Right lobe of liver (tissue), 6 donors: ENCODE data around the gene LBR. TPM values are rescaled to one million over a fixed set of nuclear protein-coding genes. Genes with fewer than 3 reads are reported as not detected.

Experiments
- ATAC-seq, 4 donors: fragments of 200-7000 bp; cut with Tn5 transposase; one replicate each; pipeline ENCODE4 v1.9.1; 2020; ENCODE audit warnings: mild to moderate bottlenecking in 4 of 4, moderate library complexity in 4 of 4
- DNase-seq, 3 donors: peaks; one replicate each; pipeline ENCODE4 v3.0.0-alpha.2; 2020
- H3K27ac ChIP-seq, 3 donors: fragments of 200-600 bp; one replicate each; pipeline ENCODE4 v1.8.0; 2022
- H3K27me3 ChIP-seq, 2 donors: fragments of 200-600 bp; one replicate each; pipeline ENCODE4 v1.8.0; 2022
- H3K36me3 ChIP-seq, 4 donors: fragments of 200-600 bp; sonication (generic) in 1 of 4; one replicate each; pipeline versions ENCODE4 v1.5.1 to v1.8.0; 2017 to 2022; ENCODE audit warnings: control low read depth in 1 of 4
- H3K4me1 ChIP-seq, 4 donors: fragments of 200-600 bp; sonication (generic) in 1 of 4; one replicate each; pipeline versions ENCODE4 v1.5.1 to v1.8.0; 2017 to 2022; ENCODE audit warnings: control low read depth in 1 of 4
- H3K4me3 ChIP-seq, 3 donors: fragments of 200-600 bp; one replicate each; pipeline ENCODE4 v1.8.0; 2022
- H3K9me3 ChIP-seq, 4 donors: fragments of 200-600 bp; sonication (generic) in 1 of 4; one replicate each; pipeline versions ENCODE4 v1.5.1 to v1.8.0; 2017 to 2022; ENCODE audit warnings: control low read depth in 1 of 4
- CTCF ChIP-seq, 4 donors: fragments of 200-600 bp in 3 of 4; fragments of 450-650 bp in 1 of 4; IDR thresholded peaks; one replicate each; pipeline versions ENCODE4 v1.5.1 to v1.8.0; 2016 to 2022; ENCODE audit warnings: antibody characterized with exemption in 4 of 4, mild to moderate bottlenecking in 2 of 4
- POLR2A ChIP-seq: fragments of 450-650 bp; IDR thresholded peaks from one replicate; pipeline ENCODE4 v1.6.1; 2017; ENCODE audit warnings: antibody characterized with exemption, mild to moderate bottlenecking
- WGBS: methylation state at CpG from one replicate; pipeline ENCODE4 v1.1.6; 2018; ENCODE audit warnings: low coverage, low lambda C conversion rate; ENCODE audit not compliant: insufficient coverage; ENCODE audit errors: missing lambda C conversion rate; 5-methylcytosine and 5-hydroxymethylcytosine counted together
- intact Hi-C, 2 donors: fragments of 100-400 bp; cut with DNase I; formaldehyde crosslinking; loops; one replicate each; pipeline versions ENCODE4 v1.11.2 to v1.14.1; 2022
- total RNA-seq, 6 experiments: library from RNA; depleted of rRNA in 2 of 6; stranded (reverse); fragments of >200 nt in 2 of 6; fragmentation: NEBNext Ultra II Directional in 3 of 6; extraction: Animal tissue kit (Norgen Biotek cat#: 25700) in 3 of 6; gene quantifications; one replicate each; pipeline versions ENCODE4 v1.1.0 to v1.2.4, GENCODE V29; 2016 to 2023
- donor health status: DM: no; HTN: yes; CAD: no.
- donor health status: DM: no; HTN: no; CAD: no.
- donor health status: DM: no; HTN: no; CAD: no.
- donor health status: DM: no; HTN: yes; CAD: no.
- donor health status: DM: no; HTN: yes; CAD: no.

Gene LBR
- total RNA-seq, 6 experiments from 2014 or later, result 21.9 to 41.8 (median 31.4) TPM

DNA sequence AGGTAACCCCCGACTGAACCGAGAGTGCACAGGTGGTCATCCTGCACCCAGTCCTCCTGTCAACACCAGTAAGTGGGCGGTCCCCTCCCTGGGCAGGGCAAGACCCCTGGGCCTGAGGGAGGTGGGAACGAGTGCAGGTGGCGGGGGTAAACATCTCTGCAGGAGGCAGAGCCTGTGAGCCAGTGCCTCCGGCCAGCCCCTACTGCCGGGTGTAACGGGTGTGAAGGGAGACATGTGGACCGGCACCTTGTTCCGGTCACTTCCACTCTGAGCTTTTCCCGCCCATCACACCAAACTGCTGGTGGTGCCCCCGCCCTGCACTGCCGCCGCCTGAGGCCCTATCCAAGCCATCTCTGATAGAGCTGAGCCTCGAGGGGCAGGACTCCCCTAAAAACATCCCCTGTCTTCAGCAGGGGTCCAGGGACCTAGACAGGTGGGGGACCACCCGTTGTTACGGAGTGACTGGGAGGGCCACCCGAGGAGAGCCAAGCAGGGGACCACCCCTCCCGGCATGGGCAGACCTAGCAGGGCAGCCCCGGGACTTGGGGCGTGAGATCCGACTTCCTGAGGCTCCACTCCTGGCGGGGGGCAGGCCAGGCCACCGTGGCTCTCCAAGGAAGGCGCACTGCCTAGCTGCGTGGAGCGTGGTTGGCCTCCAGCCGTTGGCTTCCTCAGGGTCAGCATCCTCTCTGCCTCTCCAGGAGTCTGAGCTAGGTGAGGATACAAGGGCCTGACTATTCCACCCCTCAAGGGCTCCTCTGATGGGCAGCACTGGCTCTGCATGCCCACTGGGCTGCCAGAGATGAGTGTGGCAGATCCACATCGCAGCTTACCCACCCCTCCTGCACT is 43.8 kb upstream of the LBR start:
- no peak overlapping the region for H3K4me3 ChIP-seq
- no peaks in the 10 kb centered on the region for H3K27me3 ChIP-seq
- H3K36me3 ChIP-seq, result no peaks in the 10 kb centered on the region
- H3K4me1 ChIP-seq, result peaks cover 0 to 4% (median 0%) of the 10 kb centered on the region in 4 donors
- intact Hi-C loops, result loop anchor here (5.0 to 10.0 kb wide), 3 partner anchors 183 to 516 kb away; partner anchors contain the start of gene ENAH (in 1 of the 2)
- 33% methylated on average over 1 of the region's 29 CpGs for WGBS
- ATAC-seq (no peak), DNase-seq (peak in 1 of 3 donors; percentile 43)
- no peak overlapping the region for H3K27ac ChIP-seq
- H3K9me3 ChIP-seq, result no peaks in the 10 kb centered on the region
- TF ChIP-seq POLR2A (no peak), CTCF (IDR thresholded peaks at IDR 0.05) (no peak)

DNA sequence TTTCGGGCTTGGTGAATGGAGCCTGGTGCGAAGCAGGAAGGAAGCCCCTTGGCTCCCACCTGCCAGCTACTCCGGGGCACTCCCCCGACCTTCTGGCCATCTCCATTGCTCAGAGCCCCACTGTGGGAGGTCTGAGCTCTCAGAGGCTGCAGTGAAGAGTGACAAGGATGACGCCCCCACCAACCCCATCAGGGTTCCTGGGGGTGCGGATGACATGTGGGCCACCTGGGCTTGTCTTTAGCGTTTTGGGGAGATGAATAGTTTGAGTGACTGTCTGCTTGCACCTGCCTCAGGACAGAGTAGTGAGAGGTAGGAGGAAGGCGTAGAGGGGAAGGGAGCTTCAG is 43.2 kb upstream of the LBR start:
- Histone ChIP-seq H3K4me3 (no peak overlapping the region), H3K27ac (no peak overlapping the region), H3K9me3 (no peaks in the 10 kb centered on the region), H3K4me1 (peaks cover 0 to 4% (median 0%) of the 10 kb centered on the region in 4 donors), H3K36me3 (no peaks in the 10 kb centered on the region), H3K27me3 (no peaks in the 10 kb centered on the region)
- WGBS, result 45% methylated on average over 2 of the region's 8 CpGs
- peak in 1 of 3 donors; percentile 39 for DNase-seq
- TF ChIP-seq POLR2A, result no peak
- no peak for TF ChIP-seq CTCF (IDR thresholded peaks at IDR 0.05)
- no peak for ATAC-seq
- intact Hi-C loops, result loop anchor here (5.0 to 10.0 kb wide), 3 partner anchors 184 to 516 kb away; partner anchors contain the start of gene ENAH (in 1 of the 2)

GRCh38 chr1:225470211-225471108 is 42.6 kb upstream of the LBR start:
- Histone ChIP-seq H3K4me1 (peaks cover 0 to 4% (median 0%) of the 10 kb centered on the region in 4 donors), H3K36me3 (no peaks in the 10 kb centered on the region), H3K4me3 (no peak overlapping the region), H3K9me3 (no peaks in the 10 kb centered on the region), H3K27me3 (no peaks in the 10 kb centered on the region), H3K27ac (no peak overlapping the region)
- DNase-seq, result peak in 1 of 3 donors; percentile 37
- 88% methylated on average over 10 of the region's 25 CpGs for WGBS
- TF ChIP-seq CTCF (IDR thresholded peaks at IDR 0.05), result no peak
- TF ChIP-seq POLR2A, result no peak
- ATAC-seq, result no peak
- intact Hi-C loops, result loop anchor here (5.0 to 10.0 kb wide), 3 partner anchors 184 to 517 kb away; partner anchors contain the start of gene ENAH (in 1 of the 2)

- no peaks in the 10 kb centered on the region for H3K4me1 ChIP-seq
- ATAC-seq (no peak), DNase-seq (no peak)
- no peak overlapping the region for H3K27ac ChIP-seq
- H3K9me3 ChIP-seq, result no peaks in the 10 kb centered on the region
- intact Hi-C loops, result no loop called here
- no peak for TF ChIP-seq POLR2A
- no peak for TF ChIP-seq CTCF (IDR thresholded peaks at IDR 0.05)
- no peaks in the 10 kb centered on the region for H3K27me3 ChIP-seq
- no peaks in the 10 kb centered on the region for H3K36me3 ChIP-seq
- WGBS, result 90% methylated on average over 1 of the region's 5 CpGs
- no peak overlapping the region for H3K4me3 ChIP-seq
Observed at GRCh38 chr1:225469051-225469450, 41.2 kb upstream of the LBR start.
